WTC11 (cell line): ENCODE measurements around the gene OBI1.

Experiments used
- ATF6 ChIP-seq: sonication (generic); formaldehyde crosslinking; IDR thresholded peaks from 2 replicates; pipeline ENCODE4 v1.8.1; 2023; ENCODE audit warnings: mild to moderate bottlenecking, missing genetic modification reagents
- CREB1 ChIP-seq: sonication (generic); formaldehyde crosslinking; IDR thresholded peaks from 2 replicates; pipeline ENCODE4 v1.8.0; 2023; ENCODE audit warnings: mild to moderate bottlenecking, missing genetic modification reagents
- CTCF ChIP-seq: fragments of 200-600 bp; IDR thresholded peaks from 2 replicates; pipeline ENCODE4 v1.8.0; 2022; ENCODE audit warnings: antibody characterized with exemption
- ESRRA ChIP-seq: sonication (generic); formaldehyde crosslinking; IDR thresholded peaks from 2 replicates; pipeline ENCODE4 v1.8.1; 2022; ENCODE audit warnings: mild to moderate bottlenecking, missing genetic modification reagents, borderline replicate concordance
- ETV6 ChIP-seq: sonication (generic); formaldehyde crosslinking; IDR thresholded peaks from 2 replicates; pipeline ENCODE4 v1.8.1; 2022; ENCODE audit warnings: mild to moderate bottlenecking, missing genetic modification reagents
- IRF2 ChIP-seq: sonication (generic); formaldehyde crosslinking; IDR thresholded peaks from 2 replicates; pipeline ENCODE4 v1.8.0; 2022; ENCODE audit warnings: low read depth, missing genetic modification reagents, borderline replicate concordance
- TEAD4 ChIP-seq: sonication (generic); formaldehyde crosslinking; IDR thresholded peaks from 2 replicates; pipeline ENCODE4 v1.8.0; 2022; ENCODE audit warnings: mild to moderate bottlenecking, missing genetic modification reagents
- ZNF281 ChIP-seq: sonication (generic); formaldehyde crosslinking; IDR thresholded peaks from 2 replicates; pipeline ENCODE4 v1.8.0; 2023; ENCODE audit warnings: mild to moderate bottlenecking, missing genetic modification reagents

- TF ChIP-seq ETV6 (CRISPR knock-in tag) (no peak), IRF2 (CRISPR knock-in tag) (no peak), CTCF (no peak), TEAD4 (CRISPR knock-in tag) (no peak), ZNF281 (CRISPR knock-in tag) (no peak), ATF6 (no peak), ESRRA (CRISPR knock-in tag) (no peak), CREB1 (no peak)
Measured at GRCh38 chr13:78601124-78601873, 57.7 kb downstream of the OBI1 start.
